ENCODE results near the gene STS. TPM values are rescaled to one million over a fixed set of nuclear protein-coding genes. Genes with fewer than 3 reads are reported as not detected.

The STS gene
- total RNA-seq, 1 experiment from 2014 or later = 0.54 TPM

DNA sequence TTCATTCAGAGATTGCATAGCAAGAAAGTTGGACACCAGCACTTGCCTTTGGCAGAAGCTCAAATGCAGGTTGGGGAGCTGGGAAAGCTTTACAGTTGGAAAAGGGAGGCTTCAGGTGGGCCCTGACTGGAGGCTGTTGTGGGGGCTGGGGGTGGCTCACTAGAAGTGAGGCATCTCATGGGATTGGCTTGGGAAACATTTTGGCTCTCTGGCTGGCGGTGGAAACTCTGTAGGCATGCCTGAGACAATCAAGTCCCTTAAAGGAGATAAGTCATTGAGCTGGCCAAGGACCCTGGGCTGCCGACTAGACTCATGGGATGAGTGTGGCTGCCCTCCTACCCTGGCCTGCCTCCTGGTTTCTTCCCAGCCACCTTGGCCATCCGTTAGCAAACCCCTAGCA, 31.4 kb upstream of the STS start:
- Histone ChIP-seq H2AFZ (ENCODE audit: low read depth, low read length, poor library complexity, severe bottlenecking) (no peak overlapping the region), H4K20me1 (ENCODE audit: insufficient read depth) (no peaks in the 10 kb centered on the region), H3K4me3 (replicated peaks in 1 of 2; ENCODE audit: low read depth in 1 of 2, low read length in 2 of 2) (no peak overlapping the region), H3K9me2 (ENCODE audit: insufficient read depth) (no peaks in the 10 kb centered on the region), H3K79me2 (ENCODE audit: insufficient read depth, low read length) (peaks cover 28% of the 10 kb centered on the region), H3K27me3 (ENCODE audit: insufficient read depth, low read length) (no peaks in the 10 kb centered on the region), H3K27ac (ENCODE audit: low read depth, low read length) (no peak overlapping the region), H3K36me3 (ENCODE audit: control insufficient read depth in 1 of 2, insufficient read depth in 2 of 2, low read length in 2 of 2) (no peaks in the 10 kb centered on the region), H3K9ac (ENCODE audit: low read length) (no peak overlapping the region), H3K9me3 (ENCODE audit: control insufficient read depth in 1 of 2, insufficient read depth in 1 of 2, low read depth in 1 of 2, low read length in 2 of 2) (no peaks in the 10 kb centered on the region), H3K4me2 (ENCODE audit: low read length) (no peak overlapping the region), H3K4me1 (ENCODE audit: control insufficient read depth in 1 of 2, insufficient read depth in 2 of 2, low read length in 2 of 2) (peaks cover 4% of the 10 kb centered on the region in 2 experiments; a peak in 2 of 4 replicates)
- BruUV-seq (replicated peaks) = no TSS peak
- RAD21 ChIA-PET (ENCODE audit: low non-redundant PET in 1 of 2, low total read pairs in 2 of 2, uncharacterized antibody in 2 of 2, unreplicated experiment in 2 of 2) = no interaction called here
- no peak for TF ChIP-seq RAD21 (IDR thresholded peaks at IDR 0.05; ENCODE audit: low read depth)
- TF ChIP-seq ZFX (IDR thresholded peaks at IDR 0.05) = no peak
- no peak for TF ChIP-seq CEBPB (IDR thresholded peaks at IDR 0.05; ENCODE audit: low read depth)
- DNase-seq (ENCODE audit: low read depth, low spot score) (no peak), ATAC-seq (no peak)
- CTCF ChIA-PET = no interaction called here
- intact Hi-C loops (cut with micrococcal nuclease) = no loop called here
- POLR2A ChIA-PET = no interaction called here

DNA sequence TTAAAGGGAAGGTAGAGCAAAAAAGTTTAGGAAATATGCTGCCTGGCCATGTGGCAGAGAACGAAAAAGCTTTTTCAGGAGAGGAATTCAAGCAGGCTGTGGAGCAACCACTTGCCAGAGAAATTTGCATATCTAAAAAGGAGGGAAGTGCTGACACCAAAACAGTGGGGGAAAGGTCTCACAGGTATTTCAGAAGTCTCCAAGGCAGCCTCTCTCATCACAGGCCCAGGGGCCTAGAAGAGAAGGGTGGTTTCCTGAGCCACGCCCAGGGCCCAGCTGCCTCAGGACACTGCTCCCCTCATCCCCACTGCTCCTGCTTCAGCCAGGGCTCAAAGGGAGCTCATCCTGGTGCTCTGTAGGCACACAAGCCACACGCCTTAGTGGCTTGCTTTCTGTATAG, 29.9 kb upstream of the STS start:
- no peaks in the 10 kb centered on the region for H3K27me3 ChIP-seq (ENCODE audit: insufficient read depth, low read length)
- no peak overlapping the region for H2AFZ ChIP-seq (ENCODE audit: low read depth, low read length, poor library complexity, severe bottlenecking)
- peaks cover 8% of the 10 kb centered on the region in 2 experiments; a peak in 2 of 4 replicates for H3K4me1 ChIP-seq (ENCODE audit: control insufficient read depth in 1 of 2, insufficient read depth in 2 of 2, low read length in 2 of 2)
- no peak overlapping the region for H3K27ac ChIP-seq (ENCODE audit: low read depth, low read length)
- no peaks in the 10 kb centered on the region for H3K36me3 ChIP-seq (ENCODE audit: control insufficient read depth in 1 of 2, insufficient read depth in 2 of 2, low read length in 2 of 2)
- no peaks in the 10 kb centered on the region for H3K9me2 ChIP-seq (ENCODE audit: insufficient read depth)
- no peaks in the 10 kb centered on the region for H3K9me3 ChIP-seq (ENCODE audit: control insufficient read depth in 1 of 2, insufficient read depth in 1 of 2, low read depth in 1 of 2, low read length in 2 of 2)
- H3K9ac ChIP-seq (ENCODE audit: low read length) = no peak overlapping the region
- BruUV-seq (replicated peaks) = no TSS peak
- ChIA-PET POLR2A (no interaction called here), CTCF (no interaction called here), RAD21 (ENCODE audit: low non-redundant PET in 1 of 2, low total read pairs in 2 of 2, uncharacterized antibody in 2 of 2, unreplicated experiment in 2 of 2) (no interaction called here)
- peaks cover 28% of the 10 kb centered on the region for H3K79me2 ChIP-seq (ENCODE audit: insufficient read depth, low read length)
- DNase-seq (ENCODE audit: low read depth, low spot score) = no peak
- no peak overlapping the region for H3K4me2 ChIP-seq (ENCODE audit: low read length)
- H3K4me3 ChIP-seq (replicated peaks in 1 of 2; ENCODE audit: low read depth in 1 of 2, low read length in 2 of 2) = no peak overlapping the region
- intact Hi-C loops (cut with micrococcal nuclease) = no loop called here
- no peaks in the 10 kb centered on the region for H4K20me1 ChIP-seq (ENCODE audit: insufficient read depth)
- ATAC-seq = no peak
- no peak for TF ChIP-seq EZH2 (IDR thresholded peaks at IDR 0.05)
- TF ChIP-seq CEBPB (IDR thresholded peaks at IDR 0.05; ENCODE audit: low read depth) = no peak
- no peak for TF ChIP-seq EZH2phosphoT487 (IDR thresholded peaks at IDR 0.05; ENCODE audit: borderline replicate concordance)
- TF ChIP-seq FOSL1 (IDR thresholded peaks at IDR 0.05; ENCODE audit: low read depth) = no peak
- TF ChIP-seq JUND (IDR thresholded peaks at IDR 0.05) = no peak
- no peak for TF ChIP-seq CTCF (IDR thresholded peaks at IDR 0.05 in 2 of 3, conservative IDR thresholded peaks at IDR 0.05 in 1 of 3; ENCODE audit: borderline replicate concordance in 1 of 3, insufficient read depth in 1 of 3, low read depth in 2 of 3, low read length in 2 of 3)
- no peak for TF ChIP-seq SP1 (IDR thresholded peaks at IDR 0.05; ENCODE audit: low read depth)
- no peak for TF ChIP-seq ZBTB33 (IDR thresholded peaks at IDR 0.05; ENCODE audit: extremely low read depth, insufficient replicate concordance, low read length)
- TF ChIP-seq, protein P1, sequence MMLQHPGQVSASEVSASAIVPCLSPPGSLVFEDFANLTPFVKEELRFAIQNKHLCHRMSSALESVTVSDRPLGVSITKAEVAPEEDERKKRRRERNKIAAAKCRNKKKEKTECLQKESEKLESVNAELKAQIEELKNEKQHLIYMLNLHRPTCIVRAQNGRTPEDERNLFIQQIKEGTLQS (IDR thresholded peaks at IDR 0.05) = no peak
- TF ChIP-seq CBX3 (IDR thresholded peaks at IDR 0.05; ENCODE audit: low read depth) = no peak
- no peak for TF ChIP-seq ZNF274 (IDR thresholded peaks at IDR 0.05; ENCODE audit: low read depth, low read length)
- no peak for TF ChIP-seq EGR1 (IDR thresholded peaks at IDR 0.05; ENCODE audit: low read depth)
- no peak for TF ChIP-seq ELF1 (IDR thresholded peaks at IDR 0.05; ENCODE audit: borderline replicate concordance, low read depth)
- no peak for TF ChIP-seq POLR2AphosphoS5 (IDR thresholded peaks at IDR 0.05; ENCODE audit: low read depth, low read length)
